ENCODE data around the gene FAM25A. TPM values are rescaled to one million over a fixed set of nuclear protein-coding genes. Genes with fewer than 3 reads are reported as not detected.
"Not testable (repeated sequence)": the region's sequence is repeated elsewhere in the genome, so short reads cannot be mapped to it uniquely, and the experiment has no call there.

FAM25A gene
- total RNA-seq, 1 donor from 2014 or later: not detected

DNA sequence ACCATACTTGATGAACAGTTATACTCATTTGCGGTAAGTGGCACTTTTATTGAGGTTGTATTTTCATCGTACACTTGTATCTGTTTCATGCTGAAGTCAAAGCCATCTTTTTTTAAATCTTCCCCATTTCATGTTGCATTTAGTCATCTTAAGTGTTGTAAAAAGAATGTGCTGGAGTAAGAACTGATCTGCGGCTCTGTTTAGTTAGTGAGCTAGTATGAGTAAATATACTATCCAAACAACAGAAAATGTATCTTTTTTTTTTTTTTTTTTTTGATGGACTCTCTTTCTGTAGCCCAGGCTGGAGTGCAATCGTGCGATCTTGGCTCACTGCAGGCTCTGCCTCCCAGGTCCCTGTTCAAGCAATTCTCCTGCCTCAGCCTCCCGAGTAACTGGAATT is 12.4 kb upstream of the FAM25A start:
- DNase-seq (ENCODE audit: low spot score); intact Hi-C loops (cut with DNase I): not testable (repeated sequence)

DNA sequence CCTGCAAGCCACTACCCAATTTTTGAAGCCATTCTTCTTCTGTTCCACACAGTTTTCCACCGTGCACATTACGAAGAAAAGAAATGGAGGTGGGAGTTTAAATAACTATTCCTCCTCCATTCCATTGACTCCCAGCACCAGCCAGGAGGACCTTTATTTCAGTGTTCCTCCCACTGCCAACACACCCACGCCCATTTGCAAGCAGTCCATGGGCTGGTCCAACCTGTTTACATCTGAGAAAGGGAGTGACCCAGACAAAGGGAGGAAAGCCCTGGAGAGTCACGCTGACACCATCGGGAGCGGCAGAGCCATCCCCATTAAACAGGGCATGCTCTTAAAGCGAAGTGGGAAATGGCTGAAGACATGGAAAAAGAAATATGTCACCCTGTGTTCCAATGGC is 11.8 kb upstream of the FAM25A start:
- intact Hi-C loops (cut with DNase I); DNase-seq (ENCODE audit: low spot score): not testable (repeated sequence)

DNA sequence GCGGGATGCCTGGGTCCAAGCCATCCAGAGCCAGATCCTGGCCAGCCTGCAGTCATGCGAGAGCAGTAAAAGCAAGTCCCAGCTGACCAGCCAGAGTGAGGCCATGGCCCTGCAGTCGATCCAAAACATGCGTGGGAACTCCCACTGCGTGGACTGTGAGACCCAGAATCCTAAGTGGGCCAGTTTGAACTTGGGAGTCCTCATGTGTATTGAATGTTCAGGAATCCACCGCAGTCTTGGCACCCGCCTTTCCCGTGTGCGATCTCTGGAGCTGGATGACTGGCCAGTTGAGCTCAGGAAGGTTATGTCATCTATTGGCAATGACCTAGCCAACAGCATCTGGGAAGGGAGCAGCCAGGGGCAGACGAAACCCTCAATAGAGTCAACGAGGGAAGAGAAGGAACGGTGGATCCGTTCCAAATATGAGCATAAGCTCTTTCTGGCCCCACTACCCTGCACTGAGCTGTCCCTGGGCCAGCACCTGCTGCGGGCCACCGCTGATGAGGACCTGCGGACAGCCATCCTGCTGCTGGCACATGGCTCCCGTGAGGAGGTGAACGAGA is 10.9 kb upstream of the FAM25A start:
- intact Hi-C loops (cut with DNase I); DNase-seq (ENCODE audit: low spot score): not testable (repeated sequence)

DNA sequence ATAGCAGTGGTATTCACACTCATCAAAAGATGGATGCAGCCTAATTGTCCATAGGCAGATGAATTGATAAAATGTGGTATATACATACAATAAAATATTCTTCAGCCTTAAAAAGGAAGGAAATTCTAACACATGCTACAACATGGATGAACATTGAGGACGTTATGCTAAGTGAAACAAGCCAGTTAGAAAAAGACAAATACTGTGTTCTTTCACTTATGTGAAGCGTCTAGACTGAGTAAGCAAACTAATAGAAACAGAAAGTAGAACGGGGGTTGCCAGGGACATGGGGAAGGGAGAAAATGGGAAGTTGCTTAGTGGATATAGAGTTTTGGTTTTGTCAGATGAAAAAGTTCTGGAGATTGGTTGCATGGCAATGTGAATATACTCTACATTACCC is 6.6 kb upstream of the FAM25A start:
- DNase-seq (ENCODE audit: low spot score); intact Hi-C loops (cut with DNase I): not testable (repeated sequence)

DNA sequence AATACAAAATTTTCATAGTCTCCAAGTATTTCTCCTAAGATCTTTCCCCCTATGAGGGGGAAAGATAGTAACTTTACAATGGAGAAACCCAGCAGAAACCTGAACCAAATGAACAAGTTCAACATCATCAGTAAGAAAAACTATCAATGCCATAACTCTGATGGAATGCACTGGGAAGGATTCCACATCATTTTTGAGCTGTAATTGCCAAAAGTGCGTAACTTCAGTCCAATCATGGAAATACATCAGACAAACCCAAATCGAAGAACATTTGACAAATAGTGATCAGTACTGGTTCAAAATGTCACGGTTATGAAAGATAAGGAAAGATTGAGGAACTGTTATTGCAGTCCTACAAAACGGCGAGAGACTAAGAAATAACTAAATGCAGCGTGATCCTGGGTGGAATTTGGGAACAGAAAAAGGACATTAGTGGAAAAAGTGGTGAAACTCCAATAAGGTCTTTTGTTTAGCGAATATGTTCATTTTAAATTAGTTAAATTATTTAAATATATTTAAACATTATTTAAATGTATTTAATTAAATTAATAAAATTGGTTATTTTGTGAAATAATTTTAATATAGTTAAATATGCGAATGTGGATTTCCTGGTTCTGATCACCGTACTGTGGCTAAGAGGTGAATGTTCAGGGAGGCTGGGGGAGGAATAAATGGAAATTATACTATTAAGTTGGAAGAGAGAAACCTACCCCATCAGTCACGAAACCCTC is 4.9 kb upstream of the FAM25A start:
- intact Hi-C loops (cut with DNase I); DNase-seq (ENCODE audit: low spot score): not testable (repeated sequence)

DNA sequence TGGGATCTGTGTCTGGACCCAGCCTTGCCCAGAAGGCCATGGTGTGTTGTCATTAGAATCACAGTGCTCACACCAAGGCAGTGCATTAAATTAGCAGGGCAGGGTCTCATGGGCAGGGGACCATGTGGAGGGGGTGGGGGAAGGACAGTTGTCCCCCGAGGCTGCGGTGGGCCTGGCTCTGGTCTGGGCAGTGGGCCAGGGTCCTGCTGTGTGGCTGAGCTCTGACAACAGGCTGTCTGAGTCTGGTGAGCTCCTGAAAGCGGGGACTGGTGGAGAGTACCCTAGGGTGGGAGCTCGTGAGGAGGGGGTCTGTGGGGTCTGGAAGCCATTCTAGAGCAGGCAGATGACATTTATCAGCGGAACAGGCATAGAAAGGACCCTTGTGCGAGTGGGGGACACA is 2.0 kb upstream of the FAM25A start:
- intact Hi-C loops (cut with DNase I); DNase-seq (ENCODE audit: low spot score): not testable (repeated sequence)

DNA sequence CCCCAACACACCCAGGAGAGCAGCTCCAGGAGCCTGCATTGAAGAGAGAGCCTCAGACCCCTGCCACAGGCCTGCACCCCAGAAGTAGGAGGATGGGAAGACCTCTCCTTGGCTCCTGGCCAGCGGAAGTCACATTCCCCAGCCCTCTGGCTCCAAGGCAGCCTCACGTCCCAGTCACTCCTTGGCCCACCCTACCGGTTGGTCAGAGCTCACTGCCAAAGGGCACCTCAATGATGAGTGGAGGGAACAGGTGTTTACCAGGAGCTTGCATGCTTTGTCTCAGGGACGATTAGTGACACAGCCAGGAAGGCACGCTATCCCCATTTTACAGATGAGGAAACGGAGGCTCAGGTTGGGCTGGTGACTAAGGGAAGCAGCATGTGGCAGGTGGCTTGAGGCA is 1.0 kb upstream of the FAM25A start:
- DNase-seq (ENCODE audit: low spot score); intact Hi-C loops (cut with DNase I): not testable (repeated sequence)

DNA sequence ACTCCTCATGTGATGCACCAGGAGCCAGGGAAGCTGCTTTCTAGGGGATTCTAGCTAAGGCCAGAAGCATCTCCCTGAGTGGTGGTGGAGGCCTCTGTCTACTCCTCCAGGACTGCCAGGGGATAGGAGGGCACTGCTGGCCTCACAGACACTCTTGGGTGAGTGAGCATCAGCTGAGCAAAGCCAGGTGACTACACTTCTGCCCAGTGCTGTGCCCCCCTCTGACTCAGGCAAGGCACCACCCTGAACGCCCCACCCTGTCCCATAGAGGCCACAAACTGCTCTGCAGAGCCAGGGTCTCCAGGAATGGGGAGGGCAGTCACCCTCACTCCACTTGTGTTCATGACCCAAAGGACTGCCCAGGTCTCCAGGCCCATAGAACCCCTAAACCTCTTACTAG is 590 bp upstream of the FAM25A start:
- intact Hi-C loops (cut with DNase I); DNase-seq (ENCODE audit: low spot score): not testable (repeated sequence)

DNA sequence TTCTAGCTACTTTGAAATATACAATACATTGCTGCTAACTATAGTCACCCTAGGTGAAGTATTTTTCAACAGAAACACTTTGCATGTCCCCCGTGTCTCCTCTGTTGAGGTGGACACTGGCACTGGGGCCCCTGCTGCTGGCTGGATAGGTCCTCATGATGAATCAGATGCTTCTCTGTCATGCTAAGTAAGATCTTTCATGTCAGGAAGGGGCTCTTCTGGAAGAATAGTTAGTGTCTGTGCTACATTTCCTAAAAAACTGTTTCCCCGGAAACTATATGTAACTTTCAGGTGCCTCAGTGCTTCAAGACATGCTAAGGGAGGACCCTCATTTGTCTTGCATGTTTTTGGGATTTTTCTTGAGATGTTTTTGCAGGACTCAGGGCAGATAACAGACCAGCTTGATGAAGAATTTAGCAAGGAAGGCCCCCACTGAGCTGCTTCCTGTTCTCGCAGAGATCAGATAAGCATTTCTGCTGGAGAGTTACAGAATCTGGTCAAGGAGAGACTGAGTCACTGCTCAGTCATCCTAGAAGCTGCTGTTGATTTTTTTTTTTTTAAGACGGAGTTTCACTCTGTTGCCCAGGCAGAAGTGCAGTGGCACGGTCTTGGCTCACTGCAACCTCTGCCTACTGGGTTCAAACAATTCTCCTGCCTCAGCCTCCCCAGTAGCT is 5.3 kb downstream of the FAM25A start:
- DNase-seq (ENCODE audit: low spot score); intact Hi-C loops (cut with DNase I): not testable (repeated sequence)

DNA sequence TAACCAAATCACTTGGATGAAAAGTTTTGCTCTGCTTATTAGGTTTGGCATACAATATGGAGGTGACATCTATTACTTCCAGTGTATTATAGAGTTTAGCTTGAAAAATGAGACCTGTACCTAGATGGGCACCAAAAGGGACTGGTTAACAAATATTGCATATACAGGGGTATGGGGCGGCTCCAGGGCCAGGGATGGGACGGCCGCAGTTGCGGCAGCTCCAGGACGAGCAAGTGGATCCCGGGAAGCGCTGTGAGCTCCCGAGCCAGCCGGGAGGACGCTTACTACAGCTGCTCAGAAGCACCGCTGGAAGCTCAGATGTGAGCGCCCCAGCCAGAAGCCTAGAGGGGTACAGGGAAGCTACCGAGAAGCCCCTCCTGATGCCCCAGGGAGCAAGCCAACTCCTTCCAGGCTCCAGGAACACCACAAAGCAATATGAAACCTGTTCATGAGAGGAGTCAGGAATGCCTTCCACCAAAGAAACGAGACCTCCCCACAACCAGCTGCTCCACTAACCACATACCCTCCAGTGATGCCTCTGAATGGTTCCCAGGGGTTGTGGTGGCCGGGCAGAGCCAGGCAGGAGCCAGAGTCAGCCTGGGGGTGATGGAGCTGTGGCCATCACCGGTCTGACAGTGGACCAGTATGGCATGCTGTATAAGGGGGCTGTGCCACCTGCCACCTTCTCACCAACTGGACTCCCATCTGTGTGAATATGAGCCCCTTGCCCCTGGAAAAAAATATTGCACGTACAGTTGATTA is 6.8 kb downstream of the FAM25A start:
- not testable (repeated sequence) for DNase-seq (ENCODE audit: low spot score)

DNA sequence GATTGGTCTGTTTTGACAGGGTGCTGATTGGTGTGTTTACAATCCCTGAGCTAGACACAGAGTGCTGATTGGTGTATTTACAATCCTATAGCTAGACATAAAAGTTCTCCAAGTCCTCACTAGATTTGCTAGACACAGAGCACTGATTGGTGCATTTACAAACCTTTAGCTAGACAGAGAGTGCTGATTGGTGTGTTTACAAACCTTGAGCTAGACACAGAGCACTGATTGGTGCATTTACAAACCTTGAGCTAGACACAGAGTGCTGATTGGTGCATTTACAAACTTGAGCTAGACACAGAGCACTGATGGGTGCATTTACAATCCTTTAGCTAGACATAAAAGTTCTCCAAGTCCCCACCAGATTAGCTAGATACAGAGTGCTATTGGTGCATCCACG is 10.3 kb downstream of the FAM25A start:
- DNase-seq (ENCODE audit: low spot score); intact Hi-C loops (cut with DNase I): not testable (repeated sequence)

More for the DNA sequence above, 6.8 kb downstream of the FAM25A start:
- intact Hi-C loops (cut with DNase I): not testable (repeated sequence)

DNA sequence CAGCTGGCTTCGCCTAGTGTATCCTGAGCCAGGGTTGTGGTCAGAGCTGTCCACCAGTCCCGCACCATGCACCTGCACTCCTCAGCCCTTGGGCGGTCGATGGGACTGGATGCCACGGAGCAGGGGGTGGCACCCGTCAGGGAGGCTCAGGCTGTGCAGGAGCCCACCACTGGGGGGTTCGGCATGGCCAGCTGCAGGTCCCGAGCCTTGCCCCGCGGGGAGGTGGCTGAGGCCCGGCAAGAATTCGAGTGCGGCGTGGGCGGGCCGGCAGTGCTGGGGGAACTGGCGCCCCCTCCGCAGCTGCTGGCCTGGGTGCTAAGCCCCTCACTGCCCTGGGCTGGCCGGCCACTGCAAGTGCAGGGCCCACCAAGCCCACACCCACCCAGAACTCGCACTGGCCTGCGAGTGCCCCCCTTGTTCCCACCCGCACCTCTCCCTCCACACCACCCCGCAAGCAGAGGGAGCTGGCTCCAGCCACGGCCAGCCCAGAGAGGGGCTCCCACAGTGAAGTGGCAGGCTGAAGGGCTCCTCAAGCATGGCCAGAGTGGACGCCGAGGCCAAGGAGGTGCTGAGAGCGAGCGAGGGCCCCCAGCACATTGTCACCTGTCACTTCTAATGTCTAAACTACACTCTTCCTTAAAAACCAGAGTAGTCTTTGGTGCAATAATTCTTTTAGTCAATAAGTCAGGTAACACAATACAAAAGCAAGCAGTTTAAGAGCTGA is 11.0 kb downstream of the FAM25A start:
- intact Hi-C loops (cut with DNase I): no loop called here
- no peak for DNase-seq (ENCODE audit: low spot score)

DNA sequence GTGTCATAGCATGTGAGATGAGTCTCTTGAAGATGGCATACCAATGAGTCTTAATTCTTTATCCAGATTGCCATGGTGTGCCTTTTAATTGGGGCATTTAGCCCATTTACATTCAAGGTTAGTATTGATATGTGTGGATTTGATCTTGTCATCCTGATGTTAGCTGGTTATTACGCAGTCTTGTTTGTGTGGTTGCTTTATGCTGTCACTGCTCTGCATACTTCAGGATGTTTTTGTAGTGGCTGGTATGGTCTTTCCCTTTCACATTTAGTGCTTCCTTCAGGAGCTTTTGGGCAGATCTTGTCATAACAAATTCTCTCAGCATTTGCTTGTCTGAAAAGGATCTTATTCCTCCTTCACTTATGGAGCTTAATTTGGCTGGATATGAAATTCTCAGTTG is 16.5 kb downstream of the FAM25A start:
- DNase-seq (ENCODE audit: low spot score): no peak
- intact Hi-C loops (cut with DNase I): no loop called here

DNA sequence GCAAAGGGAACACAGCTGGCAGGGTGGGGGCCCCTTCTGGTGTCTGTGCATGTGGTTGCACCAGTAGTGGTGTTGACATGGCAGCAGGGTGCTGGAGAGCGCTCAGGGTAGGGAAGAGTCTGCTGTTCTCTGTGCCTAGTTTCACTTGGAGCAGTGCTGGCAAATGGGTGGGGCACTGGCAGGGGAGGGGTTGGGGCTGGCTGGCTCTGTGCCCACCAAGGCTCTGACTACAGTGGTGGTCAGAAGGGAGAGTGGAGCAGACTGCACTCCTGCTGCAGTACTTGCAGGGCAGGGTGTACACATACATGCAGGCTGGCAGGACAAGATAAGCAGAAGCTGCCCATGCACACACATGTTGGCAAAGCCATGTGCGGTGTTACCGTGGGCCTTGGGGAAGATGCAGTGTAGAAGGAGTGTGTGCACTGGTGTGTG is 18.2 kb downstream of the FAM25A start:
- intact Hi-C loops (cut with DNase I): no loop called here
- DNase-seq (ENCODE audit: low spot score): no peak

DNA sequence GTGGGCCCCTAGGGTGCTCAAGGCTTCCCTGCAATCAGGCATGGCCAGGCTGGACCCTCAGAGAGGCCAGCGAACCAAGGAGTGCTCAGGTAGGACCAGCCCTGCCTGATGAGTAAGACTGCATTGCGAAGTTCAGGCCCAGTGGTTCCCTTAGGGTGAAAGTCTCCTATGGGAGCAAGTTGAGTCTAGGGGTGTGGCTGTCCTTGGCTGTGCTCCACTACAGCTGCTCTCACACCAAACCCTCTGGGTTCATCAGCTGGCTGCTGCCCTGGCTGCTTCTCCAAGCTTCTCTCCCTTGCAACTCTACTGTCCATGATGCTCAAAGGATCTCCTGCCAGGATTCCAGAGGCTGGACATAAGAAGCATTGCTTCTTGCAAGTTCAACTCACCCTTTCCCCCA is 18.7 kb downstream of the FAM25A start:
- intact Hi-C loops (cut with DNase I): no loop called here
- no peak for DNase-seq (ENCODE audit: low spot score)

DNA sequence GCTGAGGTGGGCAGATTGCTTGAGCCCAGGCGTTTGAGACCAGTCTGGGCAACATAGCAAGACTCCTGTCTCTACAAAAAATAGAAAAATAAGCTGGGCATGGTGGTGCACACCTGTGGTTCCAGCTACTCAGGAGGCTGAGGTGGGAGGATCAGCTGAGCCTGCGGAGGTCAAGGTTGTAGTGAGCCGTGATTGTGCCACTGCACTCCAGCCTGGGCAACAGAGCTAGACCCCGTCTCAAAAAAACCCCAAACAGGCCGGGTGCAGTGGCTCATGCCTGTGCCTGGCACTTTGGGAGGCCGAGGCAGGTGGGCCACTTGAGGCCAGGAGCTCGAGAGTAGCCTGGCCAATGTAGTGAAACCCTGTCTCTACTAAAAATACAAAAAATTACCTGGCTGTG is 23.5 kb downstream of the FAM25A start:
- not testable (repeated sequence) for DNase-seq (ENCODE audit: low spot score)
- intact Hi-C loops (cut with DNase I): loop anchor here (10.0 kb wide), 1 partner anchor 59 kb away; no protein-coding TSS in a partner anchor

DNA sequence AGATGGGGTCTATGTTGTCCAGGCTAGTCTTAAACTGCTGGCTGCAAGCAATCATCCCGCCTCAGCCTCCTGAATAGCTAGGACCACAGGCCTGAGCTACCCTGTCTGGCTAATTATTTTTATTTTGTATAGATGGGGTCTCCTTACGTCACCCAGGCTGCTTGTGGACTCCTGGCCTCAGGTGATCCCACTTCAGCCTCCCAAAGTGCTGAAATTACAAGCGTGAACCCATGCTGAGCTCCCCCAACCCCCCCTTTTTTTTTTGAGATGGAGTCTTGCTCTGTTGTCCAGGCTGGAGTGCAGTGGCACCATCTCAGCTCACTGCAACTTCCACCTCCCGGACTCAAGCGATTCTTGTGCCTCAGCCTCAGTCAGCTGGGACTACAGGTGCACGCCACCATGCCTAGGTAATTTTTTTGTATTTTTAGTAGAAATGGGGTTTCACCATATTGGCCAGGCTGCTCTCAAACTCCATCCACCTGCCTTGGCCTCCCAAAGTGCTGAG is 25.4 kb downstream of the FAM25A start:
- intact Hi-C loops (cut with DNase I): loop anchor here (10.0 kb wide), 1 partner anchor 61 kb away; no protein-coding TSS in a partner anchor
- no peak for DNase-seq (ENCODE audit: low spot score)

DNA sequence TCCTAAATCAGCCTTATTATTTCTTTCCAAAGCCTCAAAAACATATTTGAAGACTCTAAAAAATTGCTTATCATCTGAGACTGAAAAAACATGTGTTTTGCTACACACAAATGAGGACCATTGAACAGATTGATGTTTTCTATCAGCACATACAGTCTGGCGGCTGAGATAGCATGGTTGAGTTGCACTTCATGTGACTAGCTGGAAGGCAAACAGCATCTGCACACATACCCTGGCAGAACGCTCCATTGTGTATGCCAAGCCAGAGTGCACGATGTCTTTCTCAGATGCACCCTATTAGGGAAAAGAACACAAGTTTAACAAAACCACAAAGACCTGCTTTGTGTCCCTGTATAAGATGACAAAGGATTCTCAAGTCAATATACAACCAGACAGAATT is 33.0 kb downstream of the FAM25A start:
- DNase-seq (ENCODE audit: low spot score): no peak
- intact Hi-C loops (cut with DNase I): no loop called here

DNA sequence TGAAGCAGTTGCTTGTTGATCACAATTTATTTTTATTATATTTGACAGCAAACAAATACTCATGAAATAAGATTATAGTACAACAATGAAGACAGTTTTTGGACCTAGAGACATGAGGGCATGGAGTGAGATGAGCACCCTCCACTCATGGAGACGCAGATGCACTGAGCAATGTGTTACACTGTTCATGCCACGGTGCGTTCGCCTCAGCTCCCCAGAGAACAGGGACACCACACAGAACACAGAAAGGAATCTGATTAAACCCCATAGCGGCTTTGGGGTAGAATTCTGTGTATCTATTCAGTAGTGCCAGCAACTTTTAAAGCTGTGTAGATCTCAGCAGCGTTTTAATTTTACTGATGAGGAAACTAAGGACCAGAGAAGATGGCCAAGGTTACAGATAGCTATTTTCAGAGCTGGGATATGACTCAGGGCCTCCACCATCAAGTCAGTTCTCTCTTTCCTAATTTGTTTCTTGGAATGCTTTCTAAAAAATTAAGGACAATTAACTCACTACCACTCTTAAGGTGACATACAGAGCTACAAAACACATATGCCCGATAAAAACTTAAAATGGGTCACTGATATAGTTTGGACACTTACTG is 33.6 kb downstream of the FAM25A start:
- no peak for DNase-seq (ENCODE audit: low spot score)
- intact Hi-C loops (cut with DNase I): no loop called here

Measured in cardiac septum (tissue), 1 donor.